IMR-90 (cell line): Measurements from ENCODE around the gene IMPDH1. TPM values are rescaled to one million over a fixed set of nuclear protein-coding genes. Genes with fewer than 3 reads are reported as not detected.

ENCODE experiments used
- ATAC-seq: fragments of 200-7000 bp; cut with Tn5 transposase; 2 replicates; pipeline ENCODE4 v1.9.1; 2020; ENCODE audit warnings: low read depth, mild to moderate bottlenecking, moderate library complexity
- BruUV-seq: library from RNA; stranded (reverse); fragments of 400-500 nt; replicated peaks from 2 replicates; lab custom pipeline; 2021; lab: Mats Ljungman, UMichigan
- CTCF ChIA-PET: fragments of 300-600 bp; formaldehyde crosslinking; extraction: SDS; loops from one replicate; lab custom pipeline; 2021; ENCODE audit warnings: antibody characterized with exemption; lab: Yijun Ruan, JAX
- POLR2A ChIA-PET: fragments of 300-600 bp; sonication (Branson Sonifier 250); formaldehyde crosslinking; loops from one replicate; lab custom pipeline; 2022; ENCODE audit warnings: antibody characterized with exemption; ENCODE audit not compliant: unreplicated experiment; lab: Charles Lee
- DNase-seq: peaks from one replicate; pipeline ENCODE4 v3.0.0; 2013
- H2AFZ ChIP-seq: replicated peaks from 2 replicates; pipeline ENCODE3; 2013; ENCODE audit warnings: low read length, mild to moderate bottlenecking; ENCODE audit not compliant: poor library complexity
- H2AK5ac ChIP-seq: 2 replicates; pipeline ENCODE4 v1.6.1; 2013; ENCODE audit warnings: low read depth, low read length, inconsistent platforms
- H2AK9ac ChIP-seq: replicated peaks from 2 replicates; pipeline ENCODE3; 2013; ENCODE audit warnings: mild to moderate bottlenecking, low read depth, low read length, moderate library complexity; ENCODE audit not compliant: poor library complexity
- H2BK120ac ChIP-seq: 2 replicates; pipeline ENCODE4 v1.6.1; 2013; ENCODE audit warnings: low read depth, low read length, inconsistent platforms
- H2BK15ac ChIP-seq: 3 replicates; pipeline ENCODE4 v1.6.1; 2013; ENCODE audit warnings: low read depth, low read length, inconsistent platforms
- H2BK20ac ChIP-seq: 2 replicates; pipeline ENCODE4 v1.6.1; 2013; ENCODE audit warnings: low read depth, mild to moderate bottlenecking, inconsistent platforms, low read length, moderate library complexity
- H2BK5ac ChIP-seq: 2 replicates; pipeline ENCODE4 v1.6.1; 2013; ENCODE audit warnings: mild to moderate bottlenecking, low read depth, low read length, inconsistent platforms; ENCODE audit not compliant: poor library complexity, severe bottlenecking
- H3K14ac ChIP-seq: replicated peaks from 2 replicates; pipeline ENCODE4 v1.6.1; 2013; ENCODE audit warnings: low read depth, low read length, inconsistent platforms
- H3K18ac ChIP-seq: 2 replicates; pipeline ENCODE4 v1.6.1; 2013; ENCODE audit warnings: low read depth, low read length, control low read depth
- H3K23ac ChIP-seq: 2 replicates; pipeline ENCODE4 v1.6.1; 2013; ENCODE audit warnings: low read depth, low read length, inconsistent platforms
- H3K27ac ChIP-seq: 2 replicates; pipeline ENCODE4 v1.5.1; 2013; ENCODE audit warnings: mild to moderate bottlenecking, control low read depth, low read length; ENCODE audit not compliant: insufficient read depth
- H3K27me3 ChIP-seq: 2 replicates; pipeline ENCODE4 v1.6.1; 2013; ENCODE audit warnings: low read length; ENCODE audit not compliant: control insufficient read depth, insufficient read depth
- H3K36me3 ChIP-seq: 2 replicates; pipeline ENCODE4 v1.6.1; 2013; ENCODE audit warnings: low read length, mixed read lengths; ENCODE audit not compliant: control insufficient read depth, insufficient read depth
- H3K4ac ChIP-seq: 2 replicates; pipeline ENCODE4 v1.6.1; 2013; ENCODE audit warnings: low read depth, low read length, inconsistent platforms
- H3K4me1 ChIP-seq: 2 replicates; pipeline ENCODE4 v1.6.1; 2013; ENCODE audit warnings: low read length, mixed read lengths; ENCODE audit not compliant: control insufficient read depth, insufficient read depth
- H3K4me2 ChIP-seq: 2 replicates; pipeline ENCODE4 v1.6.1; 2013; ENCODE audit warnings: low read depth, mild to moderate bottlenecking, control low read depth, low read length, moderate library complexity
- H3K4me3 ChIP-seq: 2 replicates; pipeline ENCODE4 v1.5.1; 2013; ENCODE audit warnings: low read depth, mild to moderate bottlenecking, control low read depth, low read length, moderate library complexity; ENCODE audit not compliant: insufficient read depth
- H3K56ac ChIP-seq: 2 replicates; pipeline ENCODE4 v1.6.1; 2013; ENCODE audit warnings: low read length, inconsistent platforms; ENCODE audit not compliant: insufficient read depth; ENCODE audit errors: extremely low read depth
- H3K79me1 ChIP-seq, 2 experiments: 2 replicates each; pipeline ENCODE4 v1.6.1; 2013; ENCODE audit warnings: low read length in 2 of 2, inconsistent platforms in 1 of 2, low read depth in 1 of 2
- H3K9ac ChIP-seq: 2 replicates; pipeline ENCODE4 v1.6.1; 2013; ENCODE audit warnings: low read depth, low read length, control low read depth
- H3K9me1 ChIP-seq: 2 replicates; pipeline ENCODE4 v1.6.1; 2013; ENCODE audit warnings: low read length, inconsistent platforms; ENCODE audit not compliant: insufficient read depth
- H3K9me3 ChIP-seq: 2 replicates; pipeline ENCODE4 v1.6.1; 2013; ENCODE audit warnings: low read length; ENCODE audit not compliant: control insufficient read depth, insufficient read depth
- H4K20me1 ChIP-seq: 2 replicates; pipeline ENCODE4 v1.6.1; 2013; ENCODE audit warnings: low read length, inconsistent platforms; ENCODE audit not compliant: insufficient read depth
- H4K5ac ChIP-seq: 2 replicates; pipeline ENCODE4 v1.6.1; 2013; ENCODE audit warnings: mild to moderate bottlenecking, low read depth, low read length, control low read depth
- H4K8ac ChIP-seq, 2 experiments: 2 replicates each; pipeline ENCODE4 v1.6.1; 2013; ENCODE audit warnings: low read depth in 2 of 2, low read length in 2 of 2, control low read depth in 1 of 2, inconsistent platforms in 1 of 2
- H4K91ac ChIP-seq: 2 replicates; pipeline ENCODE4 v1.6.1; 2013; ENCODE audit warnings: low read depth, low read length, inconsistent platforms; ENCODE audit not compliant: insufficient read depth
- BHLHE40 ChIP-seq: fragments of 150-350 bp; IDR thresholded peaks from 2 replicates; pipeline ENCODE4 v1.6.1; 2016; ENCODE audit warnings: mild to moderate bottlenecking, low read depth, low read length
- CHD1 ChIP-seq: IDR thresholded peaks from 2 replicates; pipeline ENCODE4 v1.6.1; 2012; ENCODE audit warnings: low read depth, low read length, improper control_type of control experiment
- FOS ChIP-seq: fragments of 150-350 bp; IDR thresholded peaks from 2 replicates; pipeline ENCODE4 v1.6.1; 2016; ENCODE audit warnings: low read depth, low read length
- MAZ ChIP-seq: IDR thresholded peaks from 2 replicates; pipeline ENCODE4 v1.6.1; 2012; ENCODE audit warnings: low read depth, mild to moderate bottlenecking, low read length, improper control_type of control experiment, moderate library complexity, borderline replicate concordance
- MXI1 ChIP-seq: IDR thresholded peaks from 2 replicates; pipeline ENCODE4 v1.6.1; 2012; ENCODE audit warnings: low read depth, mild to moderate bottlenecking, low read length, moderate library complexity, borderline replicate concordance
- POLR2A ChIP-seq: IDR thresholded peaks from 2 replicates; pipeline ENCODE4 v1.6.1; 2012; ENCODE audit warnings: mild to moderate bottlenecking, low read depth, low read length
- RAD21 ChIP-seq: IDR thresholded peaks from 2 replicates; pipeline ENCODE4 v1.6.1; 2012; ENCODE audit warnings: low read length, improper control_type of control experiment
- RFX5 ChIP-seq: IDR thresholded peaks from 2 replicates; pipeline ENCODE4 v1.8.0; 2012; ENCODE audit warnings: low read depth, mild to moderate bottlenecking, low read length, moderate library complexity
- SMC3 ChIP-seq: fragments of 150-350 bp; IDR thresholded peaks from 2 replicates; pipeline ENCODE4 v1.6.1; 2016; ENCODE audit warnings: low read depth, mild to moderate bottlenecking, antibody characterized with exemption, low read length, moderate library complexity
- WGBS, 2 experiments: methylation state at CpG; one replicate each; pipeline versions ENCODE4 v1.1.5 to v1.1.7; 2013; ENCODE audit warnings: missing lambda C conversion rate in 2 of 2; ENCODE audit not compliant: insufficient read length in 1 of 2; ENCODE audit errors: extremely low coverage in 2 of 2; 5-methylcytosine and 5-hydroxymethylcytosine counted together
- dilution Hi-C: fragments of 300-500 bp; cut with HindIII; formaldehyde crosslinking; loops from one replicate; pipeline ENCODE4 v1.14.3; 2018; ENCODE audit warnings: low sequenced_read_pairs; ENCODE audit not compliant: unreplicated experiment
- in situ Hi-C: fragments of 300-500 bp; cut with MboI; formaldehyde crosslinking; loops from 3 replicates; pipeline ENCODE4 v1.14.3; 2019; ENCODE audit warnings: low sequenced_read_pairs, inconsistent platforms, mixed read lengths
- intact Hi-C: fragments of 100-400 bp; cut with micrococcal nuclease; formaldehyde crosslinking; loops from 2 replicates; pipeline ENCODE4 v1.10.0; 2022
- polyA plus RNA-seq, 3 experiments: library from polyadenylated mRNA; depleted of rRNA; stranded (reverse); fragments of >200 nt; gene quantifications; 2 replicates each; pipeline ENCODE4 v1.2.3, GENCODE V29; 2012; ENCODE audit warnings: low replicate concordance in 1 of 3
- total RNA-seq: library from RNA; depleted of rRNA; stranded (reverse); fragments of >200 nt; gene quantifications from 2 replicates; pipeline ENCODE4 v1.2.3, GENCODE V29; 2012
- TF ChIP-seq, protein P1 (sequence below): conservative IDR thresholded peaks from 2 replicates; pipeline ENCODE4 v1.5.1; 2012; ENCODE audit warnings: mild to moderate bottlenecking, low read depth, low read length, improper control_type of control experiment
- TF ChIP-seq, protein P2 (sequence below): fragments of 150-350 bp; IDR thresholded peaks from 2 replicates; pipeline ENCODE4 v1.6.1; 2016; ENCODE audit warnings: low read depth, mild to moderate bottlenecking, low read length, moderate library complexity, borderline replicate concordance

IMPDH1 gene
- total and polyA plus RNA-seq, 2 of the 4 experiments (the other 2 are of a cell fraction), result 49.5 to 69.3 TPM

DNA sequence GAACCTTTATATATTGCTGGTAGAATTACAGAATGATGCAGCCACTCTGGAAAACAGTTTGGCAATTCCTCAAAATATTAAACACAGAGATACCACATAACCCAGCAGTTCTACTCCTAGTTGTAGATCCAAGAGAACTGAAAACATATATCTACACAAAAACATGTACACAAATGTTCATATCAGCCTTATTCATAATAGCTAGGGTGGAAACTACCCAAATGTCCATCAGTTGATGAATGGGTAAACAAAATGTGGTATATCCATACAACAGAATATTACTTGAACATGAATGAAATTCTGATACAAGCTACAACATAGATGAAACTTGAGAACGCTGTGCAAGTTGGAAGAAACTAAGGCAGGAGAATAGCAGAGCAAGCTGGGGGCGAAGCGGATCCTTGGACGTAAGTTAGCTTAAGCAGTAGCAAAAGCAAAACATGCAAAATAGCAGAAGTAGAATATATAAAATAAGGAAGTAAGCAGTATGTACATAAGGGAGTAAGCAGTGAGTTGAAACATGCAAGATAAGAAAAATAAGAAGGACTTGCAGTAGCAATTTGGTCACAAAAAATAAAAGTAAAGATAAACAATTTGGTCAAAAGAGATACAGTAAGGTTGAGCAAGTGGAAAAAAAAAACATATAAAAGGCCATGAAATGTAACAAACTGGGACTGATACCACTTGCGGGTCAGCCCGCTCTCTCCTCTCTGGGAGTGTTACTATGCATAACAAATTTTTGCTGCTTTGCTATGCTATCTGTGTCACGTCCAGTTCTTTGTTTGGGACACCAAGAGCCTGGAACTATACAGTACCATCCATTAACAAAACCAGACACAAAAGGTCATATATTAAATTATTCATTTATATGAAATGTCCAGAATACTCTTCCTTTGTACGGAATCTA, 27.9 kb upstream of the IMPDH1 start (continued):
- TF ChIP-seq, protein P1, sequence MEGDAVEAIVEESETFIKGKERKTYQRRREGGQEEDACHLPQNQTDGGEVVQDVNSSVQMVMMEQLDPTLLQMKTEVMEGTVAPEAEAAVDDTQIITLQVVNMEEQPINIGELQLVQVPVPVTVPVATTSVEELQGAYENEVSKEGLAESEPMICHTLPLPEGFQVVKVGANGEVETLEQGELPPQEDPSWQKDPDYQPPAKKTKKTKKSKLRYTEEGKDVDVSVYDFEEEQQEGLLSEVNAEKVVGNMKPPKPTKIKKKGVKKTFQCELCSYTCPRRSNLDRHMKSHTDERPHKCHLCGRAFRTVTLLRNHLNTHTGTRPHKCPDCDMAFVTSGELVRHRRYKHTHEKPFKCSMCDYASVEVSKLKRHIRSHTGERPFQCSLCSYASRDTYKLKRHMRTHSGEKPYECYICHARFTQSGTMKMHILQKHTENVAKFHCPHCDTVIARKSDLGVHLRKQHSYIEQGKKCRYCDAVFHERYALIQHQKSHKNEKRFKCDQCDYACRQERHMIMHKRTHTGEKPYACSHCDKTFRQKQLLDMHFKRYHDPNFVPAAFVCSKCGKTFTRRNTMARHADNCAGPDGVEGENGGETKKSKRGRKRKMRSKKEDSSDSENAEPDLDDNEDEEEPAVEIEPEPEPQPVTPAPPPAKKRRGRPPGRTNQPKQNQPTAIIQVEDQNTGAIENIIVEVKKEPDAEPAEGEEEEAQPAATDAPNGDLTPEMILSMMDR, result no peak

DNA sequence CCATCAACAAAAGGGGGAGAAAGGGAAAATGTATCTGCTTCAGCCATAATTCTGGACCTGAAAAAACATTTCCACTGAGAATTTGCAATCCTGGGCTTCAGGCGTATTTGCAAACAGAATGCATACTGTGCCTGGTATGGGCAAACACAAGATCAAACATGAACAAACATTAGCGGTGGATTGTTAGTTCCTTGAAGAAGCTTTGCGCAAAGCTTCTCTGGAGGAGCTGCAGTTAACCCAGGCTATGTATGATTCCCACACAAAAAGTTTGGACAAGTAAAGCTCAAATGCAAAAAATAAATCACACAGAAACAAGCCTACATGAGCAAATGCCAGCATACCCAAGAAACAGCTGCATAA, 25.5 kb upstream of the IMPDH1 start:
- H2BK15ac ChIP-seq, result no peak overlapping the region
- intact Hi-C loops (no loop called here), dilution Hi-C loops (no loop called here), in situ Hi-C loops (no loop called here)
- H3K4ac ChIP-seq, result no peak overlapping the region
- no TSS peak for BruUV-seq
- H3K9ac ChIP-seq, result no peak overlapping the region
- no peak overlapping the region for H4K91ac ChIP-seq
- no peak overlapping the region for H4K5ac ChIP-seq
- H3K79me1 ChIP-seq, result no peaks in the 10 kb centered on the region
- no peak overlapping the region for H3K56ac ChIP-seq
- CTCF ChIA-PET, result interaction anchor here (0.5 to 2.6 kb wide), 3 partner anchors 10 to 91 kb away, joined by 3 to 6 read pairs (median 5); no protein-coding TSS in a partner anchor
- no peaks in the 10 kb centered on the region for H3K4me1 ChIP-seq
- no peak overlapping the region for H3K18ac ChIP-seq
- no peak overlapping the region for H3K4me2 ChIP-seq
- no peak overlapping the region for H3K23ac ChIP-seq
- no peak overlapping the region for H2AK5ac ChIP-seq
- H4K20me1 ChIP-seq, result no peaks in the 10 kb centered on the region
- ATAC-seq (no peak), DNase-seq (no peak)
- no peaks in the 10 kb centered on the region for H3K9me1 ChIP-seq
- no peak overlapping the region for H2AFZ ChIP-seq
- H3K14ac ChIP-seq, result no peak overlapping the region
- H2BK20ac ChIP-seq, result no peak overlapping the region
- H3K36me3 ChIP-seq, result no peaks in the 10 kb centered on the region
- H2BK120ac ChIP-seq, result no peak overlapping the region
- no peak overlapping the region for H2AK9ac ChIP-seq
- no peak overlapping the region for H3K27ac ChIP-seq
- no peak overlapping the region for H4K8ac ChIP-seq
- no peak overlapping the region for H3K4me3 ChIP-seq
- no CpG with 5 or more reads among the region's 3 CpGs for WGBS, 2 experiments
- no peak overlapping the region for H2BK5ac ChIP-seq
- H3K9me3 ChIP-seq, result no peaks in the 10 kb centered on the region
- POLR2A ChIA-PET, result no interaction called here
- H3K27me3 ChIP-seq, result peaks cover 32% of the 10 kb centered on the region
- TF ChIP-seq CHD1 (no peak), RFX5 (no peak), RAD21 (no peak), FOS (no peak), MAZ (no peak), BHLHE40 (no peak), MXI1 (no peak), POLR2A (no peak), SMC3 (no peak)
- TF ChIP-seq, protein P1, result no peak
- TF ChIP-seq, protein P2, sequence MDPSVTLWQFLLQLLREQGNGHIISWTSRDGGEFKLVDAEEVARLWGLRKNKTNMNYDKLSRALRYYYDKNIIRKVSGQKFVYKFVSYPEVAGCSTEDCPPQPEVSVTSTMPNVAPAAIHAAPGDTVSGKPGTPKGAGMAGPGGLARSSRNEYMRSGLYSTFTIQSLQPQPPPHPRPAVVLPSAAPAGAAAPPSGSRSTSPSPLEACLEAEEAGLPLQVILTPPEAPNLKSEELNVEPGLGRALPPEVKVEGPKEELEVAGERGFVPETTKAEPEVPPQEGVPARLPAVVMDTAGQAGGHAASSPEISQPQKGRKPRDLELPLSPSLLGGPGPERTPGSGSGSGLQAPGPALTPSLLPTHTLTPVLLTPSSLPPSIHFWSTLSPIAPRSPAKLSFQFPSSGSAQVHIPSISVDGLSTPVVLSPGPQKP, result no peak
